Stimulated activated CD8-positive, alpha-beta memory T cell treated with anti-CD3 and anti-CD28 coated beads, Interleukin-7, amount 100 ng/mL, for 48 hours (primary cell): ENCODE measurements around the gene MTAP.
A peak's percentile ranks its signal among the peaks of the same experiment; 100 is the strongest.

ENCODE experiments used
- DNase-seq, 2 donors: peaks; one replicate each; pipeline ENCODE4 v3.0.0-alpha.2; 2020; ENCODE audit warnings: low read depth in 1 of 2; ENCODE audit errors: extremely low read depth in 1 of 2

The MTAP gene

GRCh38 chr9:21802418-21803000, at the start of gene MTAP:
MTAP (plus strand) TSS chr9:21802636; CDS start chr9:21802749, 113 bp downstream.
- peak; percentile 53 to 69 for DNase-seq

GRCh38 chr9:21753523-21753922, 48.9 kb upstream of the MTAP start:
- DNase-seq, result no peak

- DNase-seq, result no peak
These were observed 47.7 kb upstream of the MTAP start for GRCh38 chr9:21754741-21755140.

- no peak for DNase-seq
These were observed 43.9 kb upstream of the MTAP start for GRCh38 chr9:21758540-21758939.

- DNase-seq, result peak; percentile 8 to 27
These were observed 41.0 kb upstream of the MTAP start for GRCh38 chr9:21761309-21761901.

GRCh38 chr9:21762064-21762463, 40.4 kb upstream of the MTAP start:
- no peak for DNase-seq

- DNase-seq, result no peak
These were observed 37.6 kb upstream of the MTAP start for GRCh38 chr9:21764846-21765245.

- no peak for DNase-seq
These were observed 36.3 kb upstream of the MTAP start for GRCh38 chr9:21766096-21766495.

GRCh38 chr9:21770871-21771560, 31.4 kb upstream of the MTAP start:
- no peak for DNase-seq

- DNase-seq, result no peak
These were observed 24.7 kb upstream of the MTAP start for GRCh38 chr9:21777701-21778100.

GRCh38 chr9:21778304-21778703, 24.1 kb upstream of the MTAP start:
- DNase-seq, result no peak

- DNase-seq, result no peak
These were observed 23.0 kb upstream of the MTAP start for GRCh38 chr9:21779397-21779796.

GRCh38 chr9:21781656-21782055, 20.8 kb upstream of the MTAP start:
- no peak for DNase-seq

- no peak for DNase-seq
These were observed 20.2 kb upstream of the MTAP start for GRCh38 chr9:21782205-21782604.

GRCh38 chr9:21788752-21789151, 13.7 kb upstream of the MTAP start:
- DNase-seq, result no peak

- DNase-seq, result peak in 1 of 2 donors; percentile 20
These were observed 12.8 kb upstream of the MTAP start for GRCh38 chr9:21789541-21790037.

GRCh38 chr9:21795483-21795882, 7.0 kb upstream of the MTAP start:
- no peak for DNase-seq

- no peak for DNase-seq
These were observed 5.7 kb upstream of the MTAP start for GRCh38 chr9:21796768-21797167.

- DNase-seq, result no peak
These were observed 1.3 kb upstream of the MTAP start for GRCh38 chr9:21800931-21801682.

GRCh38 chr9:21801683-21802417, 586 bp upstream of the MTAP start:
- no peak for DNase-seq

GRCh38 chr9:21803649-21804048, 1.2 kb downstream of the MTAP start:
- no peak for DNase-seq
